Left ventricle myocardium inferior (tissue), 1 donor: ENCODE data around the gene GRIN3B. TPM values are rescaled to one million over a fixed set of nuclear protein-coding genes. Genes with fewer than 3 reads are reported as not detected.
"Not testable (repeated sequence)": the region's sequence is repeated elsewhere in the genome, so short reads cannot be mapped to it uniquely, and the experiment has no call there.

Experiments used
- DNase-seq: peaks from one replicate; pipeline ENCODE4 v3.0.0-alpha.2; 2020
- H3K27ac ChIP-seq: fragments of 200-600 bp; replicated peaks from 2 replicates; pipeline ENCODE4 v1.8.0; 2021
- H3K27me3 ChIP-seq: fragments of 200-600 bp; 2 replicates; pipeline ENCODE4 v1.8.0; 2021; ENCODE audit warnings: low read depth
- H3K36me3 ChIP-seq: fragments of 200-600 bp; 2 replicates; pipeline ENCODE4 v1.8.0; 2021
- H3K4me1 ChIP-seq: fragments of 200-600 bp; 2 replicates; pipeline ENCODE4 v1.8.0; 2021
- H3K4me3 ChIP-seq: fragments of 200-600 bp; 2 replicates; pipeline ENCODE4 v1.8.0; 2021; ENCODE audit warnings: mild to moderate bottlenecking, moderate library complexity
- H3K9me3 ChIP-seq: fragments of 200-600 bp; replicated peaks from 2 replicates; pipeline ENCODE4 v1.8.0; 2021
- CTCF ChIP-seq: fragments of 200-600 bp; IDR thresholded peaks from 2 replicates; pipeline ENCODE4 v1.8.0; 2021; ENCODE audit warnings: antibody characterized with exemption, mild to moderate bottlenecking, borderline replicate concordance
- intact Hi-C: fragments of 100-400 bp; cut with micrococcal nuclease; formaldehyde crosslinking; loops from one replicate; pipeline ENCODE4 v1.11.0; 2022
- total RNA-seq: library from RNA; stranded (reverse); fragmentation: NEBNext Ultra II Directional; extraction: Animal tissue kit (Norgen Biotek cat#: 25700); gene quantifications from one replicate; pipeline ENCODE4 v1.2.1, GENCODE V29; 2021
- donor health status: DM: no; HTN: yes; CAD: no; lungs with severe emphysema.

GRIN3B gene
- total RNA-seq, 1 donor from 2014 or later, result not detected

GRCh38 chr19:954672-955494 is 45.3 kb upstream of the GRIN3B start:
- intact Hi-C loops, result no loop called here
- Histone ChIP-seq H3K4me1 (peaks cover 12% of the 10 kb centered on the region), H3K27me3 (no peaks in the 10 kb centered on the region), H3K4me3 (no peak overlapping the region), H3K27ac (no peak overlapping the region), H3K9me3 (no peaks in the 10 kb centered on the region), H3K36me3 (no peaks in the 10 kb centered on the region)
- no peak for TF ChIP-seq CTCF
- DNase-seq, result no peak

GRCh38 chr19:955803-956765 is 44.1 kb upstream of the GRIN3B start:
- no peak for TF ChIP-seq CTCF
- Histone ChIP-seq H3K4me1 (peaks cover 12% of the 10 kb centered on the region), H3K27ac (no peak overlapping the region), H3K4me3 (no peak overlapping the region), H3K9me3 (no peaks in the 10 kb centered on the region), H3K36me3 (no peaks in the 10 kb centered on the region), H3K27me3 (no peaks in the 10 kb centered on the region)
- DNase-seq, result no peak
- intact Hi-C loops, result no loop called here

GRCh38 chr19:956766-957440 is 43.3 kb upstream of the GRIN3B start:
- H3K27ac ChIP-seq, result no peak overlapping the region
- no peaks in the 10 kb centered on the region for H3K27me3 ChIP-seq
- intact Hi-C loops, result no loop called here
- H3K4me1 ChIP-seq, result peaks cover 12% of the 10 kb centered on the region
- H3K4me3 ChIP-seq, result no peak overlapping the region
- no peak for DNase-seq
- H3K36me3 ChIP-seq, result no peaks in the 10 kb centered on the region
- TF ChIP-seq CTCF, result no peak
- no peaks in the 10 kb centered on the region for H3K9me3 ChIP-seq

GRCh38 chr19:957578-957977 is 42.6 kb upstream of the GRIN3B start:
- H3K4me1 ChIP-seq, result peaks cover 10% of the 10 kb centered on the region
- DNase-seq, intact Hi-C loops, H3K4me3 ChIP-seq, H3K36me3 ChIP-seq, H3K9me3 ChIP-seq, H3K27me3 ChIP-seq, H3K27ac ChIP-seq: not testable (repeated sequence)

- TF ChIP-seq CTCF, result no peak
- H3K9me3 ChIP-seq, result no peaks in the 10 kb centered on the region
- H3K27me3 ChIP-seq, result no peaks in the 10 kb centered on the region
- peaks cover 2% of the 10 kb centered on the region for H3K4me1 ChIP-seq
- H3K36me3 ChIP-seq, result peaks cover under 1% of the 10 kb centered on the region
- intact Hi-C loops, result no loop called here
- H3K4me3 ChIP-seq, result no peak overlapping the region
- DNase-seq, result no peak
- H3K27ac ChIP-seq, result no peak overlapping the region
Observed at GRCh38 chr19:958967-959855, 41.0 kb upstream of the GRIN3B start.
